Caco-2 (cell line): ENCODE measurements around the gene DHX38. TPM values are rescaled to one million over a fixed set of nuclear protein-coding genes. Genes with fewer than 3 reads are reported as not detected.

Experiments used
- BruUV-seq: library from RNA; stranded (reverse); fragments of 400-500 nt; replicated peaks from 2 replicates; lab custom pipeline; 2021; lab: Mats Ljungman, UMichigan
- CTCF ChIA-PET: fragments of 300-600 bp; sonication (Branson Sonifier 250); formaldehyde crosslinking; loops from one replicate; lab custom pipeline; 2022; ENCODE audit warnings: antibody characterized with exemption; lab: Charles Lee
- POLR2A ChIA-PET: fragments of 300-600 bp; sonication (Branson Sonifier 250); formaldehyde crosslinking; loops from one replicate; lab custom pipeline; 2022; ENCODE audit warnings: antibody characterized with exemption; lab: Charles Lee
- DNase-seq, 2 experiments: peaks; one replicate each; pipeline versions ENCODE4 v3.0.0 to v3.0.0-alpha.2; 2020 to 2022
- H3K27me3 ChIP-seq: replicated peaks from 2 replicates; pipeline ENCODE4 v1.6.0; 2011; ENCODE audit warnings: low read length; ENCODE audit not compliant: control insufficient read depth, insufficient read depth
- H3K36me3 ChIP-seq: 2 replicates; pipeline ENCODE4 v1.5.1; 2011; ENCODE audit warnings: low read length; ENCODE audit not compliant: control insufficient read depth, insufficient read depth
- H3K4me1 ChIP-seq: fragments of 250-450 bp; sonication (Bioruptor Pico); 2 replicates; pipeline ENCODE4 v1.5.1; 2020; ENCODE audit warnings: mild to moderate bottlenecking
- H3K4me3 ChIP-seq: 2 replicates; pipeline ENCODE4 v1.5.1; 2011; ENCODE audit warnings: low read depth, mild to moderate bottlenecking, control low read depth, low read length
- H3K9me3 ChIP-seq: fragments of 250-450 bp; sonication (Bioruptor Pico); 2 replicates; pipeline ENCODE4 v1.5.1; 2020; ENCODE audit warnings: mild to moderate bottlenecking, moderate library complexity
- H3K27ac Mint-ChIP-seq: one replicate; pipeline ENCODE4 v1.8.0; 2022; ENCODE audit warnings: mixed read lengths; ENCODE audit not compliant: unreplicated experiment
- H3K27me3 Mint-ChIP-seq: one replicate; pipeline ENCODE4 v1.8.0; 2022; ENCODE audit warnings: mixed read lengths; ENCODE audit not compliant: insufficient read depth, unreplicated experiment
- H3K36me3 Mint-ChIP-seq: one replicate; pipeline ENCODE4 v1.8.0; 2022; ENCODE audit warnings: mild to moderate bottlenecking, mixed read lengths; ENCODE audit not compliant: insufficient read depth, unreplicated experiment
- H3K4me1 Mint-ChIP-seq: one replicate; pipeline ENCODE4 v1.8.0; 2022; ENCODE audit warnings: low read depth, mixed read lengths; ENCODE audit not compliant: unreplicated experiment
- H3K4me3 Mint-ChIP-seq: one replicate; pipeline ENCODE4 v1.8.0; 2022; ENCODE audit warnings: mild to moderate bottlenecking, moderate library complexity, mixed read lengths; ENCODE audit not compliant: unreplicated experiment
- H3K9me3 Mint-ChIP-seq: one replicate; pipeline ENCODE4 v1.8.0; 2022; ENCODE audit warnings: mixed read lengths; ENCODE audit not compliant: unreplicated experiment
- CTCF ChIP-seq, 2 experiments: fragments of 200-600 bp in 1 of 2; IDR thresholded peaks; 1 replicate in 1 of 2; 2 replicates in 1 of 2; pipeline versions ENCODE4 v1.5.1 to v1.8.0; 2011 to 2022; ENCODE audit warnings: antibody characterized with exemption in 1 of 2, control low read depth in 1 of 2, inconsistent platforms in 1 of 2, low read depth in 1 of 2, low read length in 1 of 2, mild to moderate bottlenecking in 1 of 2, moderate library complexity in 1 of 2; ENCODE audit not compliant: insufficient read depth in 1 of 2, severe bottlenecking in 1 of 2, unreplicated experiment in 1 of 2
- intact Hi-C: fragments of 100-400 bp; cut with micrococcal nuclease; formaldehyde crosslinking; loops from one replicate; pipeline ENCODE4 v1.10.0; 2022; ENCODE audit not compliant: unreplicated experiment
- total RNA-seq: library from RNA; stranded (reverse); gene quantifications from 2 replicates; pipeline ENCODE4 v1.2.3, GENCODE V29; 2022

The DHX38 gene
- total RNA-seq, 1 experiment from 2014 or later, result 89.1 TPM

- Mint-ChIP-seq H3K4me1 (no peaks in the 10 kb centered on the region), H3K36me3 (no peaks in the 10 kb centered on the region), H3K27me3 (no peaks in the 10 kb centered on the region), H3K9me3 (no peaks in the 10 kb centered on the region), H3K4me3 (no peak overlapping the region), H3K27ac (no peak overlapping the region)
- Histone ChIP-seq H3K36me3 (no peaks in the 10 kb centered on the region), H3K4me3 (no peak overlapping the region), H3K9me3 (no peaks in the 10 kb centered on the region), H3K27me3 (no peaks in the 10 kb centered on the region), H3K4me1 (peaks cover 6% of the 10 kb centered on the region; the same call in 1 of the 2 replicates)
- no peak for TF ChIP-seq CTCF (IDR thresholded peaks at IDR 0.05; ENCODE audit: insufficient read depth in 1 of 2, low read depth in 1 of 2, low read length in 1 of 2, severe bottlenecking in 1 of 2, unreplicated experiment in 1 of 2)
- BruUV-seq, result no TSS peak
- ChIA-PET POLR2A (no interaction called here), CTCF (no interaction called here)
- no peak for DNase-seq
- intact Hi-C loops, result no loop called here
These were observed 65.7 kb downstream of the DHX38 start for GRCh38 chr16:72159386-72159785.

DNA sequence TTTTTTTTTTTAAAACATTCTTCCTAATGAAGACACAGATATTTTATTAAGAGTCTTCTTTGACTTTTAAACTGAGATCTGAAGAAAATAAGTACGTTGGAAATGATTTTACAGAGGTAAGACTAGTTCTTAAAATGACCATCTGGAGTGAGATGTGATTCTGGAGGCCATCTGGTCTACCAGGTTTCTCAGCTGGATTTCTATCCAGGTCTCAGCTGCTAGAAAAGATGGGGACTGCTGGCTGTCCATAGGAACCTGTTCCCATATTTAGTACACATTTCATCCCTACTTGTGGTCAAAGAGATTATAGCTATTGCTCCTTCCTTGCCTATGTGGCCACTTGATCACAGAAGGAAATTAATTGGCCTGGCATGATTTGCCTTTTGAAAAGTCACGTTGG, 66.2 kb downstream of the DHX38 start:
- DNase-seq, result no peak
- ChIA-PET CTCF (no interaction called here), POLR2A (no interaction called here)
- Mint-ChIP-seq H3K9me3 (no peaks in the 10 kb centered on the region), H3K36me3 (no peaks in the 10 kb centered on the region), H3K27ac (no peak overlapping the region), H3K4me1 (no peaks in the 10 kb centered on the region), H3K4me3 (no peak overlapping the region), H3K27me3 (no peaks in the 10 kb centered on the region)
- Histone ChIP-seq H3K27me3 (no peaks in the 10 kb centered on the region), H3K36me3 (no peaks in the 10 kb centered on the region), H3K4me1 (peaks cover 6% of the 10 kb centered on the region; the same call in 1 of the 2 replicates), H3K9me3 (no peaks in the 10 kb centered on the region), H3K4me3 (no peak overlapping the region)
- BruUV-seq, result no TSS peak
- TF ChIP-seq CTCF (IDR thresholded peaks at IDR 0.05; ENCODE audit: insufficient read depth in 1 of 2, low read depth in 1 of 2, low read length in 1 of 2, severe bottlenecking in 1 of 2, unreplicated experiment in 1 of 2), result no peak
- intact Hi-C loops, result no loop called here

DNA sequence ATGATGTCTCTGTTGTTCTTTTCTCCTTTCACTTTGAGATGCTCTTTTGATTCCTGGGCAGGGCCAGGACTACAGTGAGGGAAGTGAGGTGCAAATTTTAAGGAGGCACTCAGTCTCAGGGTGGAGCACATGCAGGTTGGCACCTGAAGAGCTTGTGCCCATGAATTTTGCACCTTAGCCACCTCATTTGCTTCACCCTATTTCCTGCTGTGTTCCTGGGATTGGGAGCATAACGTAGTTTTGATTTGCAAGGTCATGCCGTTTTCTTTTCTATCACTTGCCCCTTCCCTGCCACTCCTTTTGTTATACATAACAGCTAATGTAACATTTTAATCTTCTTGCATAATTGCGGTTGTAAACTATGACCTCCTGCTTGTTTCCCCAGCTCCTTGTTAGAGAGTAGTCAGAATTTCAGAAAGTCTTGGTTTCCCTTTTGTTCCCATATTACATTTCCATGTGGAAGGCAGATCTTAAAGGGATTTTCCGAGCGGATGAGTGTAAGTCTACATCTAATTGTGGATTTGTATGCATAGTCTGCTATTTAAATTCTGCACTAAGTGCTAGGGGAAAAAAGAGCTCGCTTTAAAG, 68.6 kb downstream of the DHX38 start:
- no peaks in the 10 kb centered on the region for H3K9me3 ChIP-seq
- no TSS peak for BruUV-seq
- peaks cover 6% of the 10 kb centered on the region; the same call in 1 of the 2 replicates for H3K4me1 ChIP-seq
- Mint-ChIP-seq H3K4me1 (no peaks in the 10 kb centered on the region), H3K27me3 (no peaks in the 10 kb centered on the region), H3K9me3 (no peaks in the 10 kb centered on the region), H3K36me3 (no peaks in the 10 kb centered on the region), H3K27ac (no peak overlapping the region), H3K4me3 (no peak overlapping the region)
- no peak for TF ChIP-seq CTCF (IDR thresholded peaks at IDR 0.05; ENCODE audit: insufficient read depth in 1 of 2, low read depth in 1 of 2, low read length in 1 of 2, severe bottlenecking in 1 of 2, unreplicated experiment in 1 of 2)
- ChIA-PET POLR2A (no interaction called here), CTCF (no interaction called here)
- DNase-seq, result no peak
- no peaks in the 10 kb centered on the region for H3K36me3 ChIP-seq
- intact Hi-C loops, result no loop called here
- no peak overlapping the region for H3K4me3 ChIP-seq
- H3K27me3 ChIP-seq, result no peaks in the 10 kb centered on the region

Other genes starting within 250 kb of the DHX38 start
- gene ATXN1L, start 247.9 kb upstream of the DHX38 start, total RNA-seq, result 40.6 and 44.8 TPM in 2 replicates
- gene ZNF821, start 209.7 kb upstream of the DHX38 start, total RNA-seq, result 16.3 and 16.9 TPM in 2 replicates
- gene IST1, start 198.3 kb upstream of the DHX38 start, total RNA-seq, result 310 and 331 TPM in 2 replicates
- gene PKD1L3, start 93.4 kb upstream of the DHX38 start, total RNA-seq, result not detected in 2 replicates
- 21.6 and 23.0 TPM in 2 replicates for gene DHODH, start 85.1 kb upstream of the DHX38 start, total RNA-seq
- gene HP, start 39.3 kb upstream of the DHX38 start, total RNA-seq, result 0.61 and 1.3 TPM in 2 replicates
- gene HPR, start 30.6 kb upstream of the DHX38 start, total RNA-seq, result not detected in 2 replicates
- 17.9 and 18.4 TPM in 2 replicates for gene TXNL4B, start 227 bp upstream of the DHX38 start, total RNA-seq
- 4.5 and 5.6 TPM in 2 replicates for gene PMFBP1, start 78.3 kb downstream of the DHX38 start, total RNA-seq